Adrenal gland (tissue), 12 donors: ENCODE results near the gene XPA. TPM values are rescaled to one million over a fixed set of nuclear protein-coding genes. Genes with fewer than 3 reads are reported as not detected.

Experiments used
- DNase-seq, 7 donors: peaks; one replicate each; pipeline ENCODE4 v3.0.0-alpha.2; 2019 to 2020
- H3K27ac ChIP-seq, 5 donors: fragments of 200-600 bp; sonication (generic) in 4 of 5; 1 replicate in 3 of 5; 2 replicates in 2 of 5; pipeline versions ENCODE4 v1.5.1 to v1.8.0; 2016 to 2020; ENCODE audit warnings: mild to moderate bottlenecking in 1 of 5
- H3K27me3 ChIP-seq: fragments of 200-600 bp; 2 replicates; pipeline ENCODE4 v1.8.0; 2021
- H3K36me3 ChIP-seq, 2 donors: fragments of 200-600 bp; replicated peaks in 1 of 2; 1 replicate in 1 of 2; 2 replicates in 1 of 2; pipeline versions ENCODE4 v1.5.1 to v1.8.0; 2018 to 2022
- H3K4me1 ChIP-seq, 2 donors: fragments of 200-600 bp; replicated peaks in 1 of 2; 1 replicate in 1 of 2; 2 replicates in 1 of 2; pipeline versions ENCODE4 v1.5.1 to v1.8.0; 2018 to 2021
- H3K4me3 ChIP-seq, 4 donors: fragments of 200-600 bp; sonication (generic) in 3 of 4; one replicate each; pipeline ENCODE4 v1.5.1; 2016 to 2018
- H3K9me3 ChIP-seq, 3 donors: fragments of 200-600 bp; sonication (generic) in 1 of 3; replicated peaks in 1 of 3; 1 replicate in 2 of 3; 2 replicates in 1 of 3; pipeline versions ENCODE4 v1.5.1 to v1.8.0; 2016 to 2021
- CTCF ChIP-seq, 6 experiments: fragments of 450-650 bp in 4 of 6; fragments of 200-600 bp in 2 of 6; sonication (generic) in 1 of 6; IDR thresholded peaks; 1 replicate in 5 of 6; 2 replicates in 1 of 6; pipeline versions ENCODE4 v1.5.1 to v1.8.0; 2016 to 2021; ENCODE audit warnings: antibody characterized with exemption in 6 of 6, mild to moderate bottlenecking in 2 of 6, moderate library complexity in 1 of 6
- POLR2A ChIP-seq, 2 donors: fragments of 450-650 bp; IDR thresholded peaks; one replicate each; pipeline ENCODE4 v1.6.1; 2017; ENCODE audit warnings: antibody characterized with exemption in 2 of 2, mild to moderate bottlenecking in 2 of 2, moderate library complexity in 1 of 2
- WGBS, 4 donors: extraction: QIAGEN DNeasy Blood & Tissue Kit in 2 of 4; methylation state at CpG; one replicate each; pipeline versions ENCODE4 v1.1.5 to v1.1.7; 2013 to 2017; 5-methylcytosine and 5-hydroxymethylcytosine counted together
- intact Hi-C, 2 donors: fragments of 100-400 bp; cut with DNase I; formaldehyde crosslinking; loops; one replicate each; pipeline versions ENCODE4 v1.14.1 to v1.15.0; 2022 to 2023
- polyA plus RNA-seq, 3 donors: library from polyadenylated mRNA; stranded (reverse); fragments of 200-250 nt in 2 of 3; fragments of 350-450 nt in 1 of 3; fragmentation: Illumina TruSeq in 1 of 3; extraction: RNeasy Lipid Tissue Mini Kit (QIAGEN cat#74804) in 1 of 3; gene quantifications; one replicate each; pipeline ENCODE4 v1.2.3, GENCODE V29; 2013 to 2014
- total RNA-seq, 9 donors: library from RNA; depleted of rRNA in 4 of 9; stranded (reverse); fragments of >200 nt in 4 of 9; fragments of 120-200 nt in 1 of 9; fragmentation: NEBNext Ultra II Directional in 1 of 9; extraction: Animal tissue kit (Norgen Biotek cat#: 25700) in 1 of 9; gene quantifications; one replicate each; pipeline versions ENCODE4 v1.1.0 to v1.2.4, GENCODE V29; 2013 to 2023
- donor health status: healthy with polysubstance abuse.
- donor health status: Bipolar disorder and iron deficiency.
- donor health status: DM: yes; HTN: yes; CAD: no.
- donor health status: DM: no; HTN: no; CAD: no.
- donor health status: DM: no; HTN: no; CAD: no.
- donor health status: DM: yes; HTN: yes; CAD: no.

XPA gene
- total and polyA plus RNA-seq, 12 donors = 7.5 to 21.0 (median 15.5) TPM

- H3K27ac ChIP-seq = peak overlapping the region in 1 of 5 donors; percentile 31
- 65 to 75% (median 71%) methylated on average over 5 of the region's 5 CpGs for WGBS, 4 donors
- DNase-seq = no peak
- no peaks in the 10 kb centered on the region for H3K9me3 ChIP-seq
- intact Hi-C loops = no loop called here
- H3K36me3 ChIP-seq = peaks cover 0 to 98% of the 10 kb centered on the region in 2 donors
- peaks cover 0 to 16% of the 10 kb centered on the region in 2 donors for H3K4me1 ChIP-seq
- no peak for TF ChIP-seq POLR2A (IDR thresholded peaks at IDR 0.05)
- TF ChIP-seq CTCF (IDR thresholded peaks at IDR 0.05) = no peak
- H3K27me3 ChIP-seq = no peaks in the 10 kb centered on the region
- no peak overlapping the region for H3K4me3 ChIP-seq
These were observed 30.0 kb downstream of the XPA start for GRCh38 chr9:97666907-97667686.

- intact Hi-C loops = no loop called here
- TF ChIP-seq POLR2A (IDR thresholded peaks at IDR 0.05) (no peak), CTCF (IDR thresholded peaks at IDR 0.05) (no peak)
- DNase-seq = no peak
- Histone ChIP-seq H3K4me3 (no peak overlapping the region), H3K4me1 (peaks cover 0 to 16% of the 10 kb centered on the region in 2 donors), H3K27me3 (no peaks in the 10 kb centered on the region), H3K9me3 (no peaks in the 10 kb centered on the region), H3K36me3 (peaks cover 0 to 89% of the 10 kb centered on the region in 2 donors), H3K27ac (peak overlapping the region in 1 of 5 donors; percentile 31)
- 87 to 91% (median 90%) methylated on average over 3 of the region's 3 CpGs for WGBS, 4 donors
These were observed 31.4 kb downstream of the XPA start for GRCh38 chr9:97665742-97666141.

GRCh38 chr9:97660847-97661246 is 36.3 kb downstream of the XPA start:
- Histone ChIP-seq H3K36me3 (peaks cover 0 to 72% of the 10 kb centered on the region in 2 donors), H3K9me3 (no peaks in the 10 kb centered on the region), H3K4me3 (no peak overlapping the region), H3K27me3 (no peaks in the 10 kb centered on the region), H3K27ac (peak overlapping the region in 1 of 5 donors; percentile 5), H3K4me1 (peaks cover 0 to 2% of the 10 kb centered on the region in 2 donors)
- no peak for DNase-seq
- intact Hi-C loops = no loop called here
- 88 to 100% (median 95%) methylated on average over 2 of the region's 2 CpGs for WGBS, 4 donors
- TF ChIP-seq POLR2A (IDR thresholded peaks at IDR 0.05) = no peak
- no peak for TF ChIP-seq CTCF (IDR thresholded peaks at IDR 0.05)

- intact Hi-C loops = no loop called here
- Histone ChIP-seq H3K9me3 (no peaks in the 10 kb centered on the region), H3K4me1 (no peaks in the 10 kb centered on the region), H3K36me3 (peaks cover 0 to 72% of the 10 kb centered on the region in 2 donors), H3K27me3 (no peaks in the 10 kb centered on the region), H3K4me3 (no peak overlapping the region), H3K27ac (peak overlapping the region in 1 of 5 donors; percentile 5)
- TF ChIP-seq CTCF (IDR thresholded peaks at IDR 0.05) = no peak
- no peak for TF ChIP-seq POLR2A (IDR thresholded peaks at IDR 0.05)
- no peak for DNase-seq
- WGBS, 4 donors = 74 to 83% (median 75%) methylated on average over 5 of the region's 5 CpGs
These were observed 36.8 kb downstream of the XPA start for GRCh38 chr9:97660340-97660739.
